D721Med (cell line): Measurements from ENCODE around the gene DHRS1.
A peak's percentile ranks its signal among the peaks of the same experiment; 100 is the strongest.

Source experiments
- DNase-seq: peaks from one replicate; pipeline ENCODE4 v3.0.0; 2011; ENCODE audit warnings: low spot score; ENCODE audit not compliant: insufficient read length
- FAIRE-seq: peaks from 2 replicates; lab custom pipeline; 2011; peaks lifted over from hg19 to GRCh38; lab: Jason Lieb, UNC
- CTCF ChIP-seq: IDR thresholded peaks from 2 replicates; pipeline ENCODE4 v1.5.1; 2012; ENCODE audit warnings: mild to moderate bottlenecking, control low read depth; ENCODE audit not compliant: insufficient read depth; ENCODE audit errors: missing control alignments

Gene DHRS1

GRCh38 chr14:24273422-24273998 is 26.1 kb downstream of the DHRS1 start:
- TF ChIP-seq CTCF: peak; percentile 12
- FAIRE-seq: no peak
- DNase-seq: peak; percentile 60

- FAIRE-seq (no peak), DNase-seq (no peak)
- no peak for TF ChIP-seq CTCF
These were observed 27.1 kb downstream of the DHRS1 start for GRCh38 chr14:24272467-24272866.

GRCh38 chr14:24271834-24272263 is 27.7 kb downstream of the DHRS1 start:
- FAIRE-seq: no peak
- no peak for DNase-seq
- TF ChIP-seq CTCF: no peak

- peak; percentile 75 for TF ChIP-seq CTCF
- DNase-seq (peak; percentile 95), FAIRE-seq (no peak)
These were observed 28.3 kb downstream of the DHRS1 start, which contains the start of gene RABGGTA for GRCh38 chr14:24271134-24271833. Gene RABGGTA (minus strand): TSS chr14:24271597. CDS start chr14:24271115, 482 bp downstream.

GRCh38 chr14:24270537-24271133 is 28.9 kb downstream of the DHRS1 start:
- TF ChIP-seq CTCF: no peak
- no peak for FAIRE-seq
- DNase-seq: no peak

- DNase-seq: no peak
- no peak for FAIRE-seq
These were observed 29.6 kb downstream of the DHRS1 start for GRCh38 chr14:24269910-24270536.

More at GRCh38 chr14:24269910-24270536, 29.6 kb downstream of the DHRS1 start:
- no peak for TF ChIP-seq CTCF
